Common myeloid progenitor, CD34-positive (primary cell): ENCODE measurements around the gene HLA-DOA.
A peak's percentile ranks its signal among the peaks of the same experiment; 100 is the strongest.

Source experiments
- CTCF ChIA-PET: fragments of 350-600 bp; sonication (Branson Sonifier 250); formaldehyde crosslinking; loops from one replicate; lab custom pipeline; 2021; ENCODE audit warnings: antibody characterized with exemption; lab: Charles Lee
- POLR2A ChIA-PET: fragments of 350-600 bp; sonication (Branson Sonifier 250); formaldehyde crosslinking; loops from one replicate; lab custom pipeline; 2021; ENCODE audit warnings: antibody characterized with exemption; lab: Charles Lee
- DNase-seq, 3 donors: peaks; one replicate each; pipeline versions ENCODE4 v3.0.0 to v3.0.0-alpha.2; 2013
- H3K27ac ChIP-seq, 2 experiments: 1 replicate in 1 of 2; 2 replicates in 1 of 2; pipeline ENCODE4 v1.7.0; 2013; ENCODE audit warnings: inconsistent platforms in 2 of 2, low read length in 2 of 2, mild to moderate bottlenecking in 2 of 2, low read depth in 1 of 2, moderate library complexity in 1 of 2; ENCODE audit not compliant: severe bottlenecking in 2 of 2, insufficient read depth in 1 of 2, poor library complexity in 1 of 2
- H3K27me3 ChIP-seq, 5 experiments: replicated peaks in 2 of 5; 1 replicate in 3 of 5; 2 replicates in 2 of 5; pipeline versions ENCODE4 v1.6.1 to v1.7.0; 2013; ENCODE audit warnings: low read length in 4 of 5, mild to moderate bottlenecking in 2 of 5, moderate library complexity in 2 of 5, inconsistent platforms in 1 of 5; ENCODE audit not compliant: insufficient read depth in 5 of 5, control insufficient read depth in 4 of 5
- H3K36me3 ChIP-seq, 4 experiments: 1 replicate in 2 of 4; 2 replicates in 2 of 4; pipeline versions ENCODE4 v1.6.1 to v1.7.0; 2013; ENCODE audit warnings: low read length in 3 of 4, control low read depth in 1 of 4, mild to moderate bottlenecking in 1 of 4; ENCODE audit not compliant: control insufficient read depth in 4 of 4, insufficient read depth in 4 of 4
- H3K4me1 ChIP-seq, 4 experiments: 1 replicate in 3 of 4; 2 replicates in 1 of 4; pipeline versions ENCODE4 v1.6.1 to v1.7.1; 2013; ENCODE audit warnings: low read length in 3 of 4, mild to moderate bottlenecking in 3 of 4, control low read depth in 1 of 4, inconsistent platforms in 1 of 4, moderate library complexity in 1 of 4; ENCODE audit not compliant: control insufficient read depth in 4 of 4, insufficient read depth in 4 of 4; ENCODE audit errors: control extremely low read depth in 1 of 4
- H3K4me3 ChIP-seq, 7 experiments: 1 replicate in 4 of 7; 2 replicates in 3 of 7; pipeline versions ENCODE4 v1.5.1 to v1.7.0; 2013; ENCODE audit warnings: mild to moderate bottlenecking in 7 of 7, low read length in 6 of 7, moderate library complexity in 6 of 7, inconsistent platforms in 2 of 7, low read depth in 2 of 7, control low read depth in 1 of 7; ENCODE audit not compliant: insufficient read depth in 4 of 7, control insufficient read depth in 1 of 7; ENCODE audit errors: extremely low read depth in 1 of 7
- H3K9me3 ChIP-seq, 5 experiments: 1 replicate in 4 of 5; 2 replicates in 1 of 5; pipeline versions ENCODE4 v1.6.1 to v1.7.1; 2013; ENCODE audit warnings: low read length in 4 of 5, mild to moderate bottlenecking in 2 of 5, inconsistent platforms in 1 of 5, low read depth in 1 of 5, moderate library complexity in 1 of 5; ENCODE audit not compliant: control insufficient read depth in 4 of 5, insufficient read depth in 2 of 5; ENCODE audit errors: control extremely low read depth in 1 of 5
- WGBS: methylation state at CpG from one replicate; pipeline ENCODE4 v1.1.5; 2013; ENCODE audit not compliant: insufficient coverage; 5-methylcytosine and 5-hydroxymethylcytosine counted together

HLA-DOA gene

GRCh38 chr6:32972353-32973143 is 36.8 kb downstream of the HLA-DOA start:
- ChIA-PET CTCF (interaction anchor here (0.6 to 19.5 kb wide), 15 partner anchors 9 to 844 kb away, joined by 3 to 346 read pairs (median 4); partner anchors contain the start of genes HLA-DMA, PSMB8, PSMB9 and TAP1), POLR2A (interaction anchor here (0.5 to 9.6 kb wide), 21 partner anchors 8 to 1431 kb away, joined by 3 to 149 read pairs (median 7); partner anchors contain the start of genes DDX39B, HLA-DMA, HLA-DMB and PSMB9)
- Histone ChIP-seq H3K27ac (peak overlapping the region; percentile 78 to 87), H3K36me3 (peaks cover 21 to 53% (median 41%) of the 10 kb centered on the region in 4 experiments), H3K9me3 (no peaks in the 10 kb centered on the region), H3K4me3 (peak overlapping the region; percentile 90 to 100 (median 97)), H3K4me1 (peaks cover 13 to 56% (median 47%) of the 10 kb centered on the region in 4 experiments), H3K27me3 (no peaks in the 10 kb centered on the region)
- 0% methylated on average over 55 of the region's 70 CpGs for WGBS
- no peak for DNase-seq

DNA sequence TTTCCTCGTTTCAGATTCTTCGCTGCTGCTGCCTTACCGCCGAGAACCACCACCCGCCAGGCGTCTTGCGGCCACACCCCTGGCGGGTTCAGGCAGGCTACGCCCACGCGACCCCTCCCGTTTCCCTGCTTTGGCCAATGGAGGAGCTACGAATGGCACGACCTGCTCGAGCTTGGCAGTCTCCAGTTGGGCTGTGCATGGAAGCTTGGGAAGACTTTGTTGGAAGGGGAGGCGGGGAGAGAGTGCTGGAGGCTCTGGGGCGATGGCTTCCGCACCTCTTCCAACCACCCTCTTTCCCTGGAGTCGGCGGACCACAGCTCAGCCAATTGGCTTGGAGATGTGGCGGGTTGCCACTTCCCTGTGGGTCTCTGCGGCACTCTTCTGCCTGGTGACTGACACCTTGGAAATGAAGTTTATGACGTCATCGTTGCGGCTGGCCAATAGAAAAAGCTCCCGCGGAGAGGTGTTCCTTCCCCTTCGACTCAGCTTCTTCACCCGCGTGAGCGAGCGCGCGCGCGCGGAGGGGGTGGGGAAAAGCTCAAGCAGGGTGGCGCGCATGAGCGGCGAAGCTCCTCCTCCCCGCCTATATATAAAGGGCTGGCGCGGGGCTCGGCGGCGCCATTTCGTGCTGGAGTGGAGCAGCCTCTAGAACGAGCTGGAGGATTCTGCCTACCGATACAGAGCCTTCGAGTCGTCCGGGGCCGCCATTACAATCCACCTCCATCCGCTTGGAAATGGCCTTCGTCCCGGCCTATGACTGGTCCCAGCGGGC is 37.6 kb downstream of the HLA-DOA start:
- POLR2A ChIA-PET: interaction anchor here (0.6 to 9.6 kb wide), 25 partner anchors 8 to 1430 kb away, joined by 3 to 149 read pairs (median 5); partner anchors contain the start of genes DDX39B, HLA-DMA, HLA-DMB and HLA-DRA
- CTCF ChIA-PET: interaction anchor here (0.6 to 19.5 kb wide), 19 partner anchors 8 to 843 kb away, joined by 3 to 346 read pairs (median 4); partner anchors contain the start of genes HLA-DMA, PSMB8, PSMB9 and TAP1
- H3K27ac ChIP-seq: peak overlapping the region; percentile 98 to 100
- peak overlapping the region; percentile 90 to 100 (median 98) for H3K4me3 ChIP-seq
- peaks cover 15 to 45% (median 33%) of the 10 kb centered on the region in 4 experiments for H3K36me3 ChIP-seq
- no peaks in the 10 kb centered on the region for H3K27me3 ChIP-seq
- H3K9me3 ChIP-seq: no peaks in the 10 kb centered on the region
- whole genome bisulfite sequencing: 0% methylated on average over 30 of the region's 58 CpGs
- peaks cover 21 to 64% (median 54%) of the 10 kb centered on the region in 4 experiments for H3K4me1 ChIP-seq
- peak; percentile 100 for DNase-seq

DNA sequence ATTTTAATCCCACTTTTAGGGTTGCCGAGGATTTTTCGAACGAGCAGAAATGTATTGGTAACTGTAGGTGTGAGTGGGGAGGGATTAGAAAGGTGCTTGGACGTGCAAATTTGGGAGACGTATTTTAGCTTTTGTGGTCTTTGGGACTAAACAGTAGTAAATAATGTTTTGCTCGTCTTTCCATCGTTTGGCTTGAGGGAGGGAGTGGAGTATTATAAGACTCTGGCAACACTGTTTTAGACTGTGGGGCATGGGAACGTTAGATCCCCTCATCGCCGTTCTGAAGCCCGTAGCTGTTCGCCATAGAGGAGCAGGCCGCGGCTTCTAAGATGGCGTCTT is 38.2 kb downstream of the HLA-DOA start:
- Histone ChIP-seq H3K4me1 (peaks cover 25 to 70% (median 57%) of the 10 kb centered on the region in 4 experiments), H3K9me3 (no peaks in the 10 kb centered on the region), H3K27me3 (no peaks in the 10 kb centered on the region), H3K27ac (peak overlapping the region; percentile 98 to 100), H3K4me3 (peak overlapping the region; percentile 54 to 98 (median 97)), H3K36me3 (peaks cover 9 to 39% (median 28%) of the 10 kb centered on the region in 4 experiments)
- 2% methylated on average over 14 of the region's 15 CpGs for WGBS
- POLR2A ChIA-PET: interaction anchor here (0.6 to 9.6 kb wide), 16 partner anchors 8 to 783 kb away, joined by 3 to 149 read pairs (median 8); partner anchors contain the start of genes HLA-DMA, HLA-DMB, RPS18 and VPS52
- DNase-seq: no peak
- CTCF ChIA-PET: interaction anchor here (0.6 to 19.5 kb wide), 14 partner anchors 9 to 133 kb away, joined by 3 to 346 read pairs (median 5); partner anchors contain the start of genes HLA-DMA, HLA-DMB, PSMB8 and PSMB9

DNA sequence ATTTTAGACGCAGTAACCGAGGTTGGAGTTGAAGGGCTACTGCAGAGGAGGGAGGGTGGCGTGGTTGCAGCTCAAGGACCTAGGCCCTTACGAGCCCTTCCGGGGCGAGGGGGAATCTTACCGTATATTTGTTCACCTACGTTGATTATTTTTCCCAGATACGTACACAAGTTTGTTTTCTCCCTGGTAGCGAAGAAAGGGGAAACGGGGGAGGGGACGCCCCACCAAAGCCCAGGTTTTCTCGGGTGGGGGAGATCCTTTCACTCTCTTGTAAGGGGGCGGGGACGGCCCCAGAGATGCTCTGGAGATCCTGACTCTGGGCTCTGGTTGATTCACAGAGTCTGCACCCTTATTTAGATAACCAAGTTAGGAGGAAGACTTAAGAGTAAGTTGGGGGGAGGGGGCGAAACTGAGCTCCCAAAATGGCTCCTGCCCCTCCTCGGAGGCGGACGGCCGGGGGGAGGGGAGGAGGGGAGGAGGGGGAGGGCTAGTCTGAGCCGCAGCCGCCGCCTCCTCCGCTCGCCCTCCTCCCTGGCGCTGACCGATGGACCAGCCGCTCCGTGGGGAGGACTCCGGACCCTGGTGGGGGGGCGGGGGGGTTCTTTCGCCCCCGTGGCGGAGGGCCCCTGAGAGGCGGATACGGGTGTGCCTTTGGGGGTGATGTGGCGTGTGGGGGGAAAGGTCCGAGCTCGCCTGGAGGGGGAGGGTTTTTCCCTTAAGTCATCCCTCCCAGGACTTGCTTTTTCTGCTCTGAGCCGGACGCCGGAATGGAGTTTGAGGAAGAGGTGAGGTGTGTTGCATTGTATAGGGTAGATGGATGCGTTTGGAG is 38.8 kb downstream of the HLA-DOA start:
- H3K27me3 ChIP-seq: no peaks in the 10 kb centered on the region
- H3K4me1 ChIP-seq: peaks cover 28 to 72% (median 58%) of the 10 kb centered on the region in 4 experiments
- H3K9me3 ChIP-seq: no peaks in the 10 kb centered on the region
- peak overlapping the region; percentile 98 to 100 for H3K27ac ChIP-seq
- H3K4me3 ChIP-seq: peak overlapping the region; percentile 54 to 98 (median 97)
- H3K36me3 ChIP-seq: peaks cover 4 to 33% (median 22%) of the 10 kb centered on the region in 4 experiments
- 0% methylated on average over 15 of the region's 43 CpGs for WGBS
- CTCF ChIA-PET: interaction anchor here (0.6 to 19.5 kb wide), 9 partner anchors 9 to 126 kb away, joined by 3 to 346 read pairs (median 16); partner anchors contain the start of genes HLA-DMA, HLA-DMB and PSMB8
- peak; percentile 78 to 88 (median 84) for DNase-seq
- POLR2A ChIA-PET: interaction anchor here (0.6 to 9.6 kb wide), 8 partner anchors 10 to 221 kb away, joined by 3 to 149 read pairs (median 22); partner anchors contain the start of genes HLA-DMA and HLA-DMB

DNA sequence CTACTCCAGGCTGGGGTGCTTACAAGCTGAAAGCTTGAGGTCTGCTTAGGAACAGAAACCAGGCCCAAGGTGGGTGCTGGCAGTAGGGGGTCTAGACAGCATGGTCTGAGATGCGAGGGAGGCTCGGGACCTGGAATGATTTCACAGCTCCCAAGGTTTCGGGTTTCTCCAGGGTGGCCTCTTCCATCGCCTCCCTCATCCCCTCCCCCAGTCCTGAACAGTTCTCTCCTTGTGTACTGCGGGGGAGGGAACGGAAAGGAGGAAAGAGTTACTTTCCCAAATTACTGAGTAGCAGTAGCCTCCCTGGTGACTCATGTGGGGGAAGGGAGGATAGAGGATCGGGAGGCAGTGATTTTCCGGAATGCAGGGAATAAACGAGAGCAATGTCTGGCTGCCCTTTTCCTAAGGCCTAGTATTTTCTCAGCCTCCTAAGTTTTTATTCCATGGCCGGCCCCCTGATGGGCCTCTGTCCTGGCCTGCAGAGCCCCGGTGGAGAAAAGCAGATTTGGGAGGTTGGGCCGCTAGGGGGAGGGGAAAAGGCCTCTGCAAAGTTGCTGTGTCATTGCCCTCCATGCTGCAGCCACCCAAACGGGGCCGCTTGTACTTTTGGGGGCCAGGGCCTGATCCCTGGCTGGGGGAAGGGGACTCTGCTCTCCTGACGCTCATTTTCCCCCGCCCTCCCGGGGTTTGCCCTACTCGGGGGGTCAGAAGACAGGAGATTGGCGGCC is 39.5 kb downstream of the HLA-DOA start:
- Histone ChIP-seq H3K4me3 (peak overlapping the region; percentile 54 to 97 (median 97)), H3K9me3 (no peaks in the 10 kb centered on the region), H3K27me3 (no peaks in the 10 kb centered on the region), H3K27ac (peak overlapping the region; percentile 98 to 100), H3K36me3 (peaks cover 2 to 26% (median 17%) of the 10 kb centered on the region in 4 experiments), H3K4me1 (peaks cover 24 to 69% (median 54%) of the 10 kb centered on the region in 4 experiments)
- peak; percentile 88 to 96 (median 95) for DNase-seq
- 0% methylated on average over 8 of the region's 19 CpGs for WGBS
- CTCF ChIA-PET: interaction anchor here (0.6 to 19.5 kb wide), 8 partner anchors 8 to 125 kb away, joined by 3 to 346 read pairs (median 17); partner anchors contain the start of genes HLA-DMA, HLA-DMB and PSMB8
- POLR2A ChIA-PET: interaction anchor here (2.9 to 9.6 kb wide), 2 partner anchors 11 to 17 kb away, joined by 26 to 149 read pairs; partner anchors contain the start of gene HLA-DMA
